HuH-7 (cell line): ENCODE results near the gene MEIS1.
"Not testable (repeated sequence)": the region's sequence is repeated elsewhere in the genome, so short reads cannot be mapped to it uniquely, and the experiment has no call there.

ENCODE experiments used
- DNase-seq: peaks from one replicate; pipeline ENCODE4 v3.0.0; 2011; ENCODE audit warnings: low spot score

The MEIS1 gene

DNA sequence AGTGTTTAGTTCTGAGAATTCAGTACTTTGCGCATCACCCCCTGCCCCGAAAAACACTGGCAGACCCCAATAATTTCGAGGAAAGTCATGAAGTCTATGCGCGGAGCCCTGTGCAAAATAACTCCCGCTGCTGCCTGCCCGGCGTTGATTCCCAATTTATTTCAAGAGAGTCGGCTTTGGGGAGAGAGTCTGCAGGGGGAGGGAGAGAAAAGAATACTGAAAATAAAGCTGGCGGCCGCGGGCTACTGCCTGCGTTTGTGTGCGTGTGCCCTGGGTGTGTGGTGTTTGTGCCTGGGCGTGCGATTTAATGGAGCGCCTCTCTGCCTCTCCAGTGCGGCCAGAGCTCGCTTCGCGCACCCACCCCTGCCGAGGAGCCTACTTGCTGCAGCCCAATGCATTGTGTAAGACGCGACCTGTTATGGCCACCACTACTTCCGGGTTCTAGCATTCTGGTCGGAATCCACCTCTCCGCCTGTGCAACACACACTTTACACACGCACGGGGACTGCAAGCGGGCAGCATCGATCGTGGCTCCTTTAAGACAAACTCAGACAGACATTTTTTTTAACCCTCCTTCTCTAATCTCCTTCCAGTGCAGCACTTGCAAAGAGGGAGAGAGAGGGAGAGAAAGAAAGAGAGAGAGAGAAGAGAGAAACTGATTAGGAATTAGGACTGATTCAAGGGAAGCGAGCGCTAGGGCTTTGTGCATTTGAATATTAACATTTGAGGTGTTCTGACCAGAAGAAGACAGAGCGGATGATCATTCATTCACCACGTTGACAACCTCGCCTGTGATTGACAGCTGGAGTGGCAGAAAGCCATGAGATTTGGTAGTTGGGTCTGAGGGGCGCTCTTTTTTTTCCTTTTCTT is at the start of gene MEIS1:
TSS of gene MEIS1 (plus strand) at position 447 of the 870 bp plus-strand sequence. CDS start 732 bp downstream, outside the sequence.
- DNase-seq: peak; percentile 94

DNA sequence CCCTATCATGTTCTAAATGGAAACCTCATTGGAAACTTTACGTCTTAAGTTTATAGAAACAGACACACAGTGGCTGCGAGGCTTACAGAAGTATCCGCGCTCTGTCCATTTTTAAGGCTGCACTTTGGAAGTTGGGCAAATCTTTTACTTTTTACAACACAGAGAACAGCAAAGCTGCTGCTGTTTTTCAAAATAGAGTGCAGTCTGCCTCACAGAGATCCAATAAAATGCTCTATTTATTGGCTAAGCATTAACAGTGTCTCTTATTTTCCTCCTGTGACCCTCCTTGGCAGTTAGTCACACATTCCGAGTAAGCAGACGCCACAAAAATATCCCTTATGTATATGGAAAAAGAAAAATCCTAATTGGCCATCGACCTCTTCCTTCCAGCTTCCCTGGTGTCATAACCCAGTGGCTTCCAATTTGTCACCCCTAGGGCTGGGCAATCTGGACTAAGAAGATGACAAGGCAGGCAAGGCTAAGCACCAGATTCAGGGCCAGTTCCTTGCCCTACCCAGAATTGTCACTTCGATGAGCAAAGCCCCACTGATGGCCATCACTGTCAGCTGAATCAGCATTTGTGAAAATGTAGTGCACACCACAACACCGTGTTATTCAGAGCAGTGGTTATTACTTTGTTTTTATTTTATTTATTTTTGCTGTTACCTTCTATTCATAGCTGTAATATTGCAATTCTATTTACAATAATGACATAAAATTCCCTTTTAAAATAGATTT is 47.7 kb upstream of the MEIS1 start:
- DNase-seq: no peak

DNA sequence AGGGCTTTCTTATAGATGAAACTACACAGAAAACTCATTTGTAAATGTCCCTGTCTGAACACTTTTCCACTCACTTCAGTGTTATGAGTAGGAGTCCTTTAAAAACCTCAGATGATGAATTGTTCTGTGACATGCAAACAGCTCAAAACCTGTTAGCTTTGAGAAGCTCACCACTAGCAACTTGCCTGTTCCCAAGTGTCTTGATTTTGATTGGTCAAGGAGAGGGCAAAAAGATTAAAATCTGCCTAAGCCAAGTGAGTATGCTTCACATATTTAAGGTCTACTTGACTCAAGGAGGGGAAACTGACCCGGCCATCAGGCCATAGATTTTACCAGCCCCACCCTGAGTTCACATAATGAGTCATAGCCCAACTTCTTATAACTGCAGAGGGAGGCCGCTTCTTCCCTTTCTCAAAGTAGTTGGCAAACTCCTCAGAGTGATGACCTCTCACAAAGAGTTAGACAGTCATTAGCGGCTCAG is 45.2 kb upstream of the MEIS1 start:
- DNase-seq: no peak

DNA sequence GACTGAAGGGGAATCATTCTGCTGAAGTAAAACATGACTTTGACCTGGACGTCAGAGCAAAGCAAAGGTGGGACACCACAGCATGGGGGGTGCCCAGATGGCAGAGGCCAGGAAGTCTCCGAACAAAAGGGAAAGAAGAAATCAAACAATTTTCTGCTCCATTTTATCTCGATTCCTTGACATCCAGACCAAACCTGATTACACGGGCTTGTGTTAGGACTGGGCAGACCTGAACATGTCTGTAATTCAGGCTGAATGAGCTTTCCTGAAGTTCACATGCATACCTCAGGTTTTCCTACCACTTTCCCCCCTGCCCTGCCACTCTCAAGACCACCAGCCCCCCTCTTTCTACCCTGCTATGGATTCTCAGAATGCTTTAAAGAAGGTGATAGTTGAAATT is 44.8 kb upstream of the MEIS1 start:
- no peak for DNase-seq

DNA sequence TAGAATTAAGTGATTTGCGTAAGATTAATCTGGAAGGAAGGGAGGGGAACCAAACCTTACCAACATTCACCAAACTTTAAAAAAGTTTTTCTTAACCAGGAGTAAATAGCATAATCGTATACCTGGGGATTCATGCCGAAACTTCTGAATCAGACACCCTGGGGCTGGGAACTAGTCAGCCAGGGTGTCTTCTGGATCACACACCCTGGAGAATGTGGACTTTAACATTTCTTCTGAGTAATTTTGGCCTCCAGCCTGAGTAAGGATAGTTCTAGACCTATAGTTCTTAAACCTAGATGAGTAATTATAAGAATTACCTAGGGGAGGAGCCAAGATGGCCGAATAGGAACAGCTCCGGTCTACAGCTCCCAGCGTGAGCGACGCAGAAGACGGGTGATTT is 44.1 kb upstream of the MEIS1 start:
- DNase-seq: no peak

DNA sequence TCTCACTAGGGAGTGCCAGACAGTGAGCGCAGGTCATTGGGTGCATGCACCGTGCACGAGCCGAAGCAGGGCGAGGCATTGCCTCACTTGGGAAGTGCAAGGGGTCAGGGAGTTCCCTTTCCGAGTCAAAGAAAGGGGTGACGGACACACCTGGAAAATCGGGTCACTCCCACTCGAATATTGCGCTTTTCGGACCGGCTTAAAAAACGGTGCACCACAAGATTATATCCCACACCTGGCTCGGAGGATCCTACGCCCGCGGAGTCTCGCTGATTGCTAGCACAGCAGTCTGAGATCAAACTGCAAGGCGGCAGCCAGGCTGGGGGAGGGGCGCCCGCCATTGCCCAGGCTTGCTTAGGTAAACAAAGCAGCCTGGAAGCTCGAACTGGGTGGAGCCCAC is 43.7 kb upstream of the MEIS1 start:
- DNase-seq: not testable (repeated sequence)

DNA sequence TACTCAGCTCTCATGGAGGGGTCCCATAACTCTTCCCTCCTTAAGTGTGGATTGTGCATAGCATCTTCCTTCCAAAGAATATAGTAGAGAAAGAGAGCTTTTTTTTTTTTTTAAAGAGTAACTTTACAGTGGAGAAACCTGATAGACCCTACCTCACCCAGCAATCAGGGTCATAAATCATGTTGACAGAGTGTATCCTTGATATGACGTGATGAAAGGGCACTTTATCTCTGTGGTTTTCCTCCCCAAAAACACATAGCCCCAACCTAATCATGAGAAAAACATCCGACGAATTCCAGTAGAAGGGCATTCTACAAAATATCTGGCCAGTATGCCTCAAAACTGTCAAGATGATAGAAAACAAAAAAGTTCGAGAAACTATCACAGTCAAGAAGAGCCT is 29.5 kb upstream of the MEIS1 start:
- DNase-seq: no peak

DNA sequence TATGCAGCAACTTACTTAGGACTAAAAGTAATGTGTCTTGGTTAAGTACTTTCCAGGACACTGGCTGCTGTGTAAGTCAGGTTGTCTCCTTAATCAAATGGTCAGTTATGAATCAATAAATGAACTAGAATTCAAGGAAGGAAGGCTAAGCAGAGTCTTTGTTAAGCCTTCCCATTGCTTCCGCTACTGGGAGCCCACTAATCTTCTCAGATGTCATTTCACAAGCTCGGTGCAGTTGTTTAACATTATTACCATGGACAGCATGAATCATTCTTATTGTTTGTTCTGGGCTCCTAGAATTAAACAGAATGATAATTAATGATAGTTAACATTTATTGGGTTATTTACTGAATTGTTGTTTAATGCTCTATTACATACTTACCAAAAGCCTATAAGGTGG is 26.0 kb upstream of the MEIS1 start:
- no peak for DNase-seq

DNA sequence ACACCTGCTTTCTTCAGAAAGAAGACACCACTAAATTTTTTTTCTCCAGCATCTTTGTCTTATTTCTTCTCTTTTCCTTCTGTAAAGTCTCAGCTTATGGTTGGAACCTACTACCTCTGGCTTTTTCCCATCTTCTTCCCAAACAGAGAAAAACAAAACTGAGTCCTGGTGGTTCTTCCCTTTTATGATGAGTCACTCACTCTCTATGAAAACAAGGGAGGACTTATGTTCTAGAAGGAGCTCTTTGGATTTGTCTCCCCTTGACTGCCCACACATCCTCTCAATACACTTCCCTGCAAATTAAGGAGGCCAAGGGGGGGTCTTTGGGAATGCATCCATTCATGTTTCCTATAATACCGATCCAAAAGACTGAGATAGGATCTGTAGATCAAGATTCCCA is 22.1 kb upstream of the MEIS1 start:
- DNase-seq: no peak

DNA sequence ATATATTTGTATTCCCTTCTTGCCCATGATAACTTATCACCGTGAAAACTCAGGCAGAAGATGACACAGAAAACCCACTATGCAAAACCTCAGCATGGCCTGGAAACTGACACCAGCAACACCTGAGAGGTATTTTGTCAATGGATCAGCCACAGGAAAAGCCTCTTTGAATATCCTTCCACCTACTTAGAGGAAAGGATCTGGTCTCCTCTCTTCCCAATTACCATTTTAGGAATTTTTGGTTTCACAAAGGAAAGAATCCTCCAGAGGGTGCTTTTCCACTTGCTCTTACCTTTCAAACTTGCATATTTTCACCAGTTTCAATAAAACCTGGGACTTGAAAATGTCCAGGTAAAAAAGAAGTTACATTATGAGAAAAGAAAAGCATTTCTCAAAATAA is 20.0 kb upstream of the MEIS1 start:
- DNase-seq: no peak

DNA sequence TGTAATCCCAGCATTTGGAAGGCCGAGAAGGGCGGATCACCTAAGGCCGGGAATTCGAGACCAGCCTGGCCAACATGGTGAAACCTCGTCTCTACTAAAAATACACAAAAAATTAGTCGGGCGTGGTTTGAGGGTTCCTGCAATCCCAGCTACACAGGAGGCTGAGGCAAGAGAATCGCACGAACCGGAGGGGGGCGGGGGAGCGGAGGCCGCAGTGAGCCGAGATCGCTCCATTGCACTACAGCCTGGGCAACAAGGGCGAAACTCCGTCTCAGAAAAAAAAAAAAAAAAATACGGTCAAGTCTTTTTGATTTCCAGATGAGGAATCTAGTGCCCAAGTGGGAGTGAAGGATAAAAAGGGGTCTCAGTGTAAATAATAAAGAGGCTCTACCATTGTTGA is 16.5 kb upstream of the MEIS1 start:
- DNase-seq: no peak

DNA sequence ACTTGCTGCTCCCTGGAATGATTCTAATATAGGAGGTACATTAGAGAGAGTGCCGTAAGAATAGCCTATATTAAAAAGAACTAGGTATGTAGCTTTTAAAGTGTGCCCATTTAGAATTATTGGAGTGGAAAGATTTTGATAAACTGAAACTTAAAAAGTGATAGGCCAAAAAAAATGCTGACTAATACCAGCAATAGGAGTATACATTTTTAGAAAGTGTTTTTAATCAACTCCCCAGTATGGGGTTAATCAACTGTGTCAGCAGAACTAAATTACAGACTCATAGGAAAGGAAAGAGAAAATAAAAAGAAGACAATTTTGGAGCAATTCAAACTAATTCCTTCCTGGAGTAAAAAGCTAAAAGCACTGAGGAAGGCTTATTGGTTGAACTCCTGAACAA is 13.3 kb upstream of the MEIS1 start:
- DNase-seq: no peak

DNA sequence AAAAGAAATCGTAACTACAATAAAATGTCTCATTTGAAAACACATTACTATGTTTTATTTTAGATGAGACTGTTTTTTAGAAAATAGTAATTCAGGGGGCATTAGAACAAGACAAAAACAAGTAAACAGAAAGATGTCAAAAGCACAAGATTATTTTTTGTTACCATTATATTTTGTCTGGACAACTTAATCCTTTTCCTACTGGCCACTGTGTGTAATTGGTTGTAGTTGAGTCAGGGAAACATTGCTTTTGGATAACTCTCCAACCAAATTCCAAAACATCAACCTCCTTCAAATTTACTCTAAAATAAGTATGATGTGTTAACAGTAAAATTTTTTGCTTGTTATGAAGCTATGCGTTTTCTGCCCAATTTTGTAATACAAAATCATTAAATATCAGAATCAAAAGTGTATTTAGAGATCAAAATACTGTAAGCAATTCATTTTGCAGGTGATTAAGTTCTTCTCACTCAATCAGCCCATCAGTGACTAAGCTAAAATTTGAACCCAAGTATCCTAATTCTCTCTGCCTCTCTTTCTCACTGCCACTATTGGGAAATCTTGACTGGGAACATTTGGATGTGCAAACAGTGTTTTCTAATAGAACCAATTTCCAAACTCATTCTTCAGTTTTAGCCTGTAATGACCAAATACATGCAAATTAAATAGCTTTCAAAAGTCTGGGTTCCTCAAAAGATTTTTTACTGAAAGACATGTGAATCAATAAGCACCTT is 11.4 kb upstream of the MEIS1 start:
- DNase-seq: no peak

DNA sequence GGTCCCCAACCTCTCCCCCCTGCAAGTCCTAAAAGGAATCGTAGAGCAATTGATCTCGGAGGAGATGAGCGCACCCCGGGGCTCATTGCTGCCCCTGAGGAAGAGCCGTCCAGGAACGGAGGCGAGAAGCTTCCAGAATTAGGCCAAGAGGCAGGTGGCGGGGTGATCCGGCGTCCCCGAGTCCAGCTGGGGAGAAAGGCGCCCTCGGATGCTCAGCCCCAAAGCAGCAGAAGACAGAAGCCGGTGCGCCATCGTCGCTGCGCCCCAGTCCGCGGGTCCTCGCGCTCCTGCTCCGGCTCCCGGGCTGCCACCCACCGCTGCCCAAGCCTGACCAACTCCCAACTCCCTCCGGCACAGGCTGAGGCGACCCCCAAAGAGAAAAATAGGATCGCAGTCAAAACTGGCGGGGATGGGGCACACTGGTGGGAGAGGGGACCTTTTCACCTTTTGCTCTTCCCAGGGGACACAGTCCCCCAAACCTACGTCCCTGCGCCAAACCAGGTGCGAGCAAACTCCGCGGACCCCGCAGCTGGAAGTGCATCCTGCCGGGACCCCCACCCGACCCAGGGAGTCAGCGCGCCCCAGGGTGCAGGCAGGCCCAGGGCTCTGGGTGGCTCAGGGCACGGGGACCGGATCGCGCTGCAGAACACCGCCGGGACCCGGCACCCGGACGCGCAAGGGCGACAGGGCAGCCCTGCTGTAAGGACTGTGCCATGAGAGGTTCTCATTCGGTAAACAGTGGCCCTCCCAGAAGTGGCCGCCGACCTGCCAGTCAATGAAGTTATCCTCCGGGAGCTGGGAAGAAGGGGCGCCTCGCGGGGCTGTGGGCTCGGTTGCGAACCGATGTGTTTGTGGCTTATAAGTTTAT is 8.4 kb upstream of the MEIS1 start:
- no peak for DNase-seq

DNA sequence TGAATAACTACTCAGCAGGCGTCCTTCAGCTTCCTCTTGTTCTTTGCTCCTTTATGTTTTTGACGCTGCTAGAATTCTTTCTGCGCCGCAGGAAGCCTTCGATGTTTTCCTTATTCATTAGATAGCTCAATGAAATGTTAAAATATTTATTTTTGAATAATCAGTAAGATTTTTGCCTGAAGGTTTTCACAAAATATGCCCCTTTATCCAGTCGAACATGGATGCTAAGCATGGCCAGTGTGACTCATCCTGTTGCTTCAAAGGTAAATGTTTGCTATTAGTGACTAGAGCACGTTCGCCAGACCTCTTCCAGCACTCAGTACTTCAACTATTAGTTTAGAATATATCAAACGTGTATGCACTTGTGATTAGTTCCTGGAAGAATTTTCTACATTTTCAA is 7.6 kb upstream of the MEIS1 start:
- no peak for DNase-seq

DNA sequence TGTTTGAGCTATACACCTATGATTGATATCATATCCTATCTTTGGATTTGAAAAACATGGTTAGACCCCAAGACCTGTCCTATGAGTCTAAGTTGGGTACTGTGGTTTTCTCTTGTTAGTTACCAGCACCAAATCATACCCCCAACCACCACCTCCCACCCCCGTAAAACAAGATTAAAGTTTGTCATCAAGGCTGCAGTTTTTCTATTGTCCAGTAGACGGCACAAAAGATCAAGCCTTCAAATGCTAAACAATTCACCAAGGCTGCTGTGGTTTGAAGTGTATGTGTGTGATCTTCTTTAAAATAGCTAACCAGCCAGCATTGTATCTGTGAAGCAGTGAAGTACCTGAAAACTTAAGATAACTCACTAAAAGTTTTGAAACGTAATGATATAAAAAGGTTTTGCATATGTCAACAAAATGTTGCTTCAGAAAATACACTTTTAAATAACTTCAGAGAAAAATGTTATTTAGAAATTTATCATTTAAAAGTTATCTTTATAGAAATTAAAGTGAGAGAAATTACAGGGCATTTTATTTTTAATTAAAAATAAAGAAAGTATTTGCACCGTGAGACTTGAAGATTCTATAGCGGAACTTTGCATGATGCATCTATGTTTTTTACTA is 5.8 kb upstream of the MEIS1 start:
- peak; percentile 51 for DNase-seq

DNA sequence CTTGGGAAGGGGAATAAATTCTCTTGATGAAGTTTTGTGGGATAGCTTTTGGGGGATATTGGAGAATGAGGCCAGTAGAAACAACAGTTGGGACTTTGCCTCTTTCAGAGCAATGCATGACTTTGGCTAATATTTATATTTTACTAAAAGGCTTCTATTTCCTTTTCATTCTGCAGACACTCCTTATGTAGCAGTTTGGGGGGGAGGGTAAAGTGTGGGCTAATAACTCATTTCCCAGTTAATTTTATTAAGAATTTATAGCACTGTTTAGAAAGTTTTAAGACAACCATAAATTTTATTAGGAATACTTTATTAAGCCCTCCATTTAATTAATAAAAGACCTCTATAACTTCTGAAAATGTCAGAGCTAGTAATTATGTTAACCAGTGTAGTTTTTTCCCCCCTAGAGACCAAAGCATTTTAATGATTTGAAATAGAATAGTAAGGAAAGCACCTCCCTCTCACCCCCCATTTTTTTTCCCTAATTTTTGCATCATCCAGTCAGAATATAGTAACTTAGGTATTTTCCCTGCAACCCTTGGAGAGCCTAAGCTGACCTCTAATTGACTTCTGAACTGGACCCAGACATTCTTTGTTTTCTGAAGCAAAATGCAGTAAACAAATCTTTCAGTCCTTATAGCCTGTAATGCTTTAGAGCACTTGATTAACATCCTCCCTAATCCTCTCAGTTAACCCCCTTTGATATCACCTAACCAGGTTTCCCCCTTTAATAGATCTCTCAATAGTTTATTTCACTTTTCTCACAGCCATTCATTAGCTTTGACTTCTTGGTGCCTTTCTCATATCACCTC is 5.0 kb upstream of the MEIS1 start:
- DNase-seq: no peak

DNA sequence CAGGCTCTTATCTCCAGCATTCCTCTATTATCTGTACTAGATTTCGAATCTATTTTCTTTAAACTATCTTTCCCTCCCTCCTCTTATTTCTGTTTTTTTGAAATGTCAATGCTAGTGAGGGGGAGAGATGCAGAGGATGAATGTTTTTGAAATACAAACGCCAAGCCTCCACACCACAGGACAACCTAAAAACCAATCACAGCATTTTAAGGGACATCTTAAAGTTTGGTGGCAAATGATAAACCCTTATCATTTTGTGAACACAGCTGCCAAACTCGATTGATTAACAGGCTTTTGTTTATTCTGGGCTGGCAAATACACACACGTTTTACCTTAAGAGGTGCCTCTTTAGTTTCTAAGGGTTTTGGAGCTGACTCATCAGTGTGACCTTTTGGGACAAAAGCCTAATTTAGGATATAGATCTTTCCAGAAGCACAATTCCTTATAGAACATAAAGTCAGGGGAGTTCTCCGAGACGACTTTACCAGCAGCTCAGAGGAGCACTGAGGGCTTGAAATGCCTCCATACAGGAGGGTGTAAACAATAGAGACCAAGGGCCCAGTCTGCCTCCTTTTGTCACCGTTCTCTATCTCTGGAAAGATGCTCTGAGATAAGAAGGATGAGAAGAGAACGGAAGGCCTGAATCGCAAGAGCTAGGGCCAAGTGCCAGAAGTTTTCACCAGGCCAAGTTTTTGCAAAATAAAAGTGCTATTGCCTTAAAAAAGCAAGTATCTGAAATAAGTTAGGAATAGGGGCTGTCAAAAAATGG is 4.2 kb upstream of the MEIS1 start:
- DNase-seq: no peak

DNA sequence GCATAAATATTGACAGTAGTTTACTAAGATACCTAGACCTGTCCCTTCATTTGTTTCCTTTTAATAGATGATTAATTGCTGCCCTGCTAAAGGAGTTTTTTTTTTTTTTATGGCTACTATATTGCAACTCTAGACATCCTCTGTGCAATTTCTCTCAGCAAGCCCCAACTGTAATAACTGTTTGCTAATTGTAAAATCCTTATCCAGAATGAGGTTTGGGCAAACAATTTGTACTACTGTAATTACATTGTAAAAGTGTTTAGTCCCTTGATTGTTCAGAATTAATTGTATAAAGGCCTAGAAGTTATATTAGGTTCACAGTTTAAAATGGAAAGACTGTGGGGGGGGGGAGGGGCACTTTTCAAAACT is 3.7 kb upstream of the MEIS1 start:
- DNase-seq: no peak
